DOHH2 (cell line): ENCODE measurements around the gene MCM6.

Source experiments
- H3F3A ChIP-seq: fragments of 200-600 bp; sonication (generic), shearing (Covaris generic); 2 replicates; pipeline ENCODE4 v1.6.0; 2016; ENCODE audit warnings: antibody characterized with exemption, mild to moderate bottlenecking; ENCODE audit not compliant: control insufficient read depth, insufficient read depth
- H3K27ac ChIP-seq: fragments of 200-600 bp; sonication (generic); 2 replicates; pipeline ENCODE4 v1.5.1; 2014; ENCODE audit warnings: low read depth, mild to moderate bottlenecking, low read length, moderate library complexity
- H3K27me3 ChIP-seq: fragments of 200-600 bp; sonication (generic); 2 replicates; pipeline ENCODE4 v1.6.1; 2014; ENCODE audit warnings: mild to moderate bottlenecking, low read length, mixed read lengths; ENCODE audit not compliant: control insufficient read depth
- H3K36me3 ChIP-seq: fragments of 200-600 bp; sonication (generic); 2 replicates; pipeline ENCODE4 v1.6.1; 2014; ENCODE audit warnings: mild to moderate bottlenecking, low read length, moderate library complexity, mixed read lengths; ENCODE audit not compliant: control insufficient read depth
- H3K4me1 ChIP-seq: fragments of 200-600 bp; sonication (generic); 2 replicates; pipeline ENCODE4 v1.6.1; 2014; ENCODE audit warnings: mild to moderate bottlenecking, low read length, mixed read lengths; ENCODE audit not compliant: control insufficient read depth
- H3K4me2 ChIP-seq: fragments of 200-600 bp; sonication (generic); 2 replicates; pipeline ENCODE4 v1.6.0; 2014; ENCODE audit warnings: mild to moderate bottlenecking, low read length, moderate library complexity
- H3K4me3 ChIP-seq: fragments of 200-600 bp; sonication (generic); 2 replicates; pipeline ENCODE4 v1.5.1; 2014; ENCODE audit warnings: mild to moderate bottlenecking, low read length, mixed read lengths
- H3K79me2 ChIP-seq: fragments of 200-600 bp; sonication (generic); 2 replicates; pipeline ENCODE4 v1.6.1; 2014; ENCODE audit warnings: mild to moderate bottlenecking, low read length, mixed read lengths; ENCODE audit not compliant: control insufficient read depth
- H3K9me2 ChIP-seq: fragments of 200-600 bp; sonication (generic); replicated peaks from 2 replicates; pipeline ENCODE4 v1.6.1; 2014; ENCODE audit warnings: mild to moderate bottlenecking, low read length, mixed read lengths; ENCODE audit not compliant: control insufficient read depth
- H3K9me3 ChIP-seq: fragments of 200-600 bp; sonication (generic); 2 replicates; pipeline ENCODE4 v1.6.1; 2014; ENCODE audit warnings: antibody characterized with exemption, low read length, mixed read lengths; ENCODE audit not compliant: control insufficient read depth, insufficient read depth
- H4K20me1 ChIP-seq: fragments of 200-600 bp; sonication (generic); 2 replicates; pipeline ENCODE4 v1.6.0; 2014; ENCODE audit warnings: low read depth, mild to moderate bottlenecking, antibody characterized with exemption, low read length, moderate library complexity; ENCODE audit not compliant: control insufficient read depth, insufficient read depth
- EZH2phosphoT487 ChIP-seq: fragments of 200-600 bp; sonication (generic); IDR thresholded peaks from 2 replicates; pipeline ENCODE4 v1.6.1; 2017; ENCODE audit warnings: borderline replicate concordance, mild to moderate bottlenecking, antibody characterized with exemption, low read length, moderate library complexity, mixed read lengths
- TF ChIP-seq, protein P1 (sequence below): fragments of 200-600 bp; sonication (generic); IDR thresholded peaks from one replicate; pipeline ENCODE4 v1.5.1; 2014; ENCODE audit warnings: antibody characterized with exemption, mild to moderate bottlenecking, low read depth, low read length; ENCODE audit not compliant: poor library complexity, severe bottlenecking

The MCM6 gene

DNA sequence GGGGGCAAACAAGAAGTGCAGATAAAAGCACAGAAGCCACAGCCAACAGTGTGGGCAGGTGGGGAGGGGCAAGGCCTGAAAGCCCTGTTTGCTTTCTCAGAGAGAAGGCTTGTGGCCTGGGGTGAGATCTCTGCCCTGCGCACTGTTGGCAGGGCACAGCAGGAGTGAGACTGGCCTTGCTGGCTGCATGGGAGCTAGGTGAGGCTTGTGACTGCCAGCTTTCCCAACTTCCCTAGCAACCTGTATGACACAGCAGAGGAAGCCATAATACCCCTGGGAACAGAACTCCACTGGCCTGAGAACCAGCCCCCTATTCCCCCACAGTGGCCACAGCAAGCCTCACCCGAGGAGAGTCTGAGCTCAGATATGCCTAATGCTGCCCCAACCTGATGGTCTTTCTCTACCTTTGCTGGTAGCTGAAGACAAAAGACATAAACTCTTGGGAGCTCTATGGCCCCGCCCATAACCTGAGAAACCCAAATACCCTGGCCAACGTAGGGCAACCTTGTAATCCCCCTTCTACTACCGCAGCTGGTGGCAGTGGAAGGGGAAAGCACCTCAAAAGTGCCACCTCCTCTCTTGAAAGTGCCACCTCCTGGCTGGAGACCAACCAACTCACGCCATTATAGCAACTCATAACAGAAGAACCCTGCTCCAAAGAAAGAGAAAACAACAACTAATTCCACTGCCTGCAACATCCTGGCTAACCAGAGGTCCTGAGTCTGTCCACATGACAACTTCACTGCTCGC lies 83.7 kb downstream of the MCM6 start:
- H3K9me2 ChIP-seq: no peaks in the 10 kb centered on the region
- no peaks in the 10 kb centered on the region for H3F3A ChIP-seq
- H3K9me3 ChIP-seq: no peaks in the 10 kb centered on the region
- no peak overlapping the region for H3K4me3 ChIP-seq
- H3K27ac ChIP-seq: no peak overlapping the region
- peaks cover 6% of the 10 kb centered on the region for H3K4me1 ChIP-seq
- no peak overlapping the region for H3K4me2 ChIP-seq
- no peaks in the 10 kb centered on the region for H4K20me1 ChIP-seq
- H3K36me3 ChIP-seq: no peaks in the 10 kb centered on the region
- TF ChIP-seq, protein P1, sequence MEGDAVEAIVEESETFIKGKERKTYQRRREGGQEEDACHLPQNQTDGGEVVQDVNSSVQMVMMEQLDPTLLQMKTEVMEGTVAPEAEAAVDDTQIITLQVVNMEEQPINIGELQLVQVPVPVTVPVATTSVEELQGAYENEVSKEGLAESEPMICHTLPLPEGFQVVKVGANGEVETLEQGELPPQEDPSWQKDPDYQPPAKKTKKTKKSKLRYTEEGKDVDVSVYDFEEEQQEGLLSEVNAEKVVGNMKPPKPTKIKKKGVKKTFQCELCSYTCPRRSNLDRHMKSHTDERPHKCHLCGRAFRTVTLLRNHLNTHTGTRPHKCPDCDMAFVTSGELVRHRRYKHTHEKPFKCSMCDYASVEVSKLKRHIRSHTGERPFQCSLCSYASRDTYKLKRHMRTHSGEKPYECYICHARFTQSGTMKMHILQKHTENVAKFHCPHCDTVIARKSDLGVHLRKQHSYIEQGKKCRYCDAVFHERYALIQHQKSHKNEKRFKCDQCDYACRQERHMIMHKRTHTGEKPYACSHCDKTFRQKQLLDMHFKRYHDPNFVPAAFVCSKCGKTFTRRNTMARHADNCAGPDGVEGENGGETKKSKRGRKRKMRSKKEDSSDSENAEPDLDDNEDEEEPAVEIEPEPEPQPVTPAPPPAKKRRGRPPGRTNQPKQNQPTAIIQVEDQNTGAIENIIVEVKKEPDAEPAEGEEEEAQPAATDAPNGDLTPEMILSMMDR: no peak
- TF ChIP-seq EZH2phosphoT487: no peak
- H3K27me3 ChIP-seq: no peaks in the 10 kb centered on the region
- H3K79me2 ChIP-seq: no peaks in the 10 kb centered on the region

DNA sequence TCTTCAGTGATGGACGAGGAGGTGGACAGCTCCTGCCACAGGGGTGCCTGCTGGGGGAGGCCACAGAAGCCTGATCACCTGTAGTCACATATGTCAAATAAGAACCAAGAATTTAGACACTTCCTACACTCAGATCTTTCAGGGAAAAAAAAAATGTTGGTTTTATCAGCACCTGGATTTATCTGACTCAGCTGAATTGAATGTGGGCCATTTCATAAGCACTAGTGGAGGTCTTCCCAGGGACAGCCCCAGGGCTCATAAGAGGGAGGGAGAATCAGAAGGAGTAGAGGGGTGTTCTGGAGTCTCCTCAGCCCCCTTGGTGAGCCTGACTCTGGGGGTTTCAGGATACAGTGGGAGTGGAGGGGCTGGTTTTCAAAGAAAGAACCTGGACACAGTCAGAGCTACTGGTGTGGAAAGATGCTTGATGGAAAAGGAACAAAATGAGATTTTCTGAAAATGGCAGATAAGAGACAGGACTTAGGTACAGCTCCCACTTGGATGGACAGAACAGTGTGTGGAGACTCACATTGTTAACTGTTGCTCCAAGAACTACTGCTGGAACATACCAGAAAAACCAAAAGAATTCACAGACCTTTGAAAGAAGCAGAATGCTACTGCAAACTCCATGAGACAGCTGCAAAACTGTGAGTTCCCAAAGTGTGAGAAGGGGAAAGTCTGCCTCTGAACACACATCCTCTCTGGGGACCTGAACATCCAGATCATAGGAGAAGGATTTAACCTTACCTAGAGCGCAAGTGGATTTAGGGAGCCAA lies 84.6 kb downstream of the MCM6 start:
- Histone ChIP-seq H3K27me3 (no peaks in the 10 kb centered on the region), H3K9me2 (no peaks in the 10 kb centered on the region), H3K9me3 (no peaks in the 10 kb centered on the region), H3K36me3 (no peaks in the 10 kb centered on the region), H3K4me1 (peaks cover 5% of the 10 kb centered on the region; the same call in 1 of the 2 replicates), H3K4me2 (no peak overlapping the region), H3K79me2 (no peaks in the 10 kb centered on the region), H3K27ac (no peak overlapping the region), H3K4me3 (no peak overlapping the region), H3F3A (no peaks in the 10 kb centered on the region), H4K20me1 (no peaks in the 10 kb centered on the region)
- TF ChIP-seq, protein P1: no peak
- no peak for TF ChIP-seq EZH2phosphoT487

DNA sequence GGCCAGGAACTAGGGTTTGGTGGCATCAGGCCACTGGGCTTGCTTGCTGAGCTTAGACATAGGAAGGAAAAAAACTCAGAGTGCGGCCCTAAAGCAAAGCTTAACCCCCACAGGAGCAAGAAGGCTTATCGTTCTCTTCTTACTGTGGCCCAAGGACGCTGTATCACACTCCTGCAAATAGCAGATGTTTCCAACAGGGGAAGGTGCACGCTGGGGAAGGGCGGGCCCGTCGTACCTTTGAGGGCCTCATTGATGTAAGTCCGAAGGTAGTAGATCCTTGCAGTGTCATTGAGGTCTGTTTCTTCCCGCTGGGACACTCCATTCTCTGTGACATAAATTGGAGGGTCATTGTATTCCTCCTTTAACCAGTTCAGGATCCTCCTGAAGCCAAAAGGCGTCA lies 85.8 kb downstream of the MCM6 start:
- Histone ChIP-seq H3K4me3 (no peak overlapping the region), H3K4me1 (peaks cover 5% of the 10 kb centered on the region; the same call in 1 of the 2 replicates), H3K79me2 (no peaks in the 10 kb centered on the region), H4K20me1 (no peaks in the 10 kb centered on the region), H3K9me2 (no peaks in the 10 kb centered on the region), H3K27ac (no peak overlapping the region), H3K9me3 (no peaks in the 10 kb centered on the region), H3K4me2 (no peak overlapping the region), H3K36me3 (peaks cover under 1% of the 10 kb centered on the region), H3K27me3 (no peaks in the 10 kb centered on the region), H3F3A (no peaks in the 10 kb centered on the region)
- TF ChIP-seq EZH2phosphoT487: no peak
- TF ChIP-seq, protein P1: no peak
